Fibroblast of peridontal ligament (primary cell): ENCODE measurements around the gene TRIM66.

Experiments
- DNase-seq: peaks from one replicate; pipeline ENCODE4 v3.0.0-alpha.2; 2010; ENCODE audit errors: extremely low read depth

The TRIM66 gene

DNA sequence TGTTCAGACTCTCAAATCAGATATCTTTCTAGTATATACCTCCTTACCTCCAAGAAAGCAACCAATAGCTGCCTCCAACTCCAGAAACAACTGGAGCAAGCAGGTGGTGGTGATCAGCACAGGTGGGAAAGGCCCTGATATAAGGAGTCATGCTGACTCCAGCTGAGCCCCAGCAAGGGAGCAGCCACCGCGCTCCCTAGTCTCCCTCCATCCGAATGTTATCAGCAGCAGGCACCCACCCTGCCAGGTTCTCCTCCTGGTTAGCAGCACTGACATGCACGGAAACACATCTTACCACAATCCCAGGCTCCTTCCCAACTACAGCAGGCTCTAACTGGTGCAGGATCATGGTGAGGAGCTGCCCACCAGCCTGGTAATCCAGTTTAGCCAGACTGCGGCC, 69.9 kb downstream of the TRIM66 start:
- DNase-seq: no peak

DNA sequence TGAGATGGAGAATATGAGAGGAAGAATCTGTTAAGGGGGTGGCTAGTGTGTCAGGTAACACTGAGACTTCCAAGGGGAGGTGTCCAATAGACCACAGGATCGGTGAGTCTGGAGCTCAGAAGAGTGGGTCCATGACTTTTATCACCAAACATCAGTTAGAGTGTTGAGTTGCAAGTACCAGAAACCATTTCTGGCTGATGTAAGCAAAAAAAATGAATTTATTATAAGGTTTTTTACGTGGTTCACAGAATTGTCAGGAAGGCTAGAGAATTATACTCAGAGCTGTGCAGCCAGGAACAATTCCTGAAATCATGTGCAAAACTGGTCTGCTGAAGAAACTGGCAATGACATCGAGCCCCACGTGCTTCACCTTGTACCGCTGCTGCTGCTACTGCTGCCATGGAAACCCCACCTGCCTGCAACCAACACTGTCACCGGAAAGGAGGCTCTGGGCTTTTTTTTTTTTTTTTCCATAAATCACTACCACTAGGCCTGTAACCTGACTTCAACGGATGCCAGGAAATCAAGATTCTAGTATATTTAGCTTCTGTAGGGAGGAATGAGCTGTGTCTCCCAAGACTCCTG, 71.8 kb downstream of the TRIM66 start:
- no peak for DNase-seq

DNA sequence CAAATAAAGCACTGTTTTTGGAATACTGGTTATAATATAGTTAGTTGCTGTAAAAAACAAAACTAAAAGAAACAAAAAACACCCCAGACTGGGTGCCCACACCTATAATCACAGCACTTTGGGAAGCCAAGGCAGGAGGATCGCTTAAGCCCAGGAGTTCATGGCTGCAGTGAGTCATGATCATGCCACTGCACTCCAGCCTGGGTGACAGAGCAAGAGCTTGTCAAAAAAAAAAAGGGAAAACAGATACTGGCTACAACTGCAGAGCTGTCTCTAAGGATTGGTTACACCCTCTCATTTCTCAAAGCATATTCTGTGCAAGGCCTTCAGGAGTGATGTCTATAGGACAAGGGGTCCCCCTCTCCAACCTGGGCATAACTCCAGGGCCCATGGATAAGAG, 73.8 kb downstream of the TRIM66 start:
- DNase-seq: peak; percentile 45

DNA sequence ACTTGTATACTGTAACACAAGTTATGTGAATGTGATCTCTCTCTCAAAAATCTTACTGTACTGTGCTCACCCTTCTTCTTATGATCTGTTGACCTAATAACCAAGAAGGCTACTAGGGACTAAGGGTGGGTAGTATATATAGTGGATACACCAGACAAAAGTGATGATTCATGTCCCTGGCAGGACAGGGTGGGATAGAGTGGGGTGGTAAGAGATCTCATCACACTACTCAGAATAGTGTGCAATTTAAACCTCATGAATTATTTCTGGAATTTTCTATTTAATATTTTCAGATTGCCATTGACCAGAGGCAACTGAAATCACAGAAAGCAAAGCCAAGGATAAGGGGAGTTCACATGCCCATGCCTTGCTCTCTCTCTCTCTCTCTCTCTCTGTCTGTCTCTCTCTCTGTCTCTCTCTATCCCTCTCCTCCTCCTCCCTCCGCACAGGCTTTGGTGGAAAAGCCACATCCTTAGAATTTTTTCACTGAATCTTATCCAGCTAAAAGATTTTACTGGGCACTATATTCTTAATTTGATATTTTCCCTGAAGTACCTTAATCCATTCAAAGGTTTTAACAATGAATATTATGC, 76.4 kb downstream of the TRIM66 start:
- peak; percentile 21 for DNase-seq

DNA sequence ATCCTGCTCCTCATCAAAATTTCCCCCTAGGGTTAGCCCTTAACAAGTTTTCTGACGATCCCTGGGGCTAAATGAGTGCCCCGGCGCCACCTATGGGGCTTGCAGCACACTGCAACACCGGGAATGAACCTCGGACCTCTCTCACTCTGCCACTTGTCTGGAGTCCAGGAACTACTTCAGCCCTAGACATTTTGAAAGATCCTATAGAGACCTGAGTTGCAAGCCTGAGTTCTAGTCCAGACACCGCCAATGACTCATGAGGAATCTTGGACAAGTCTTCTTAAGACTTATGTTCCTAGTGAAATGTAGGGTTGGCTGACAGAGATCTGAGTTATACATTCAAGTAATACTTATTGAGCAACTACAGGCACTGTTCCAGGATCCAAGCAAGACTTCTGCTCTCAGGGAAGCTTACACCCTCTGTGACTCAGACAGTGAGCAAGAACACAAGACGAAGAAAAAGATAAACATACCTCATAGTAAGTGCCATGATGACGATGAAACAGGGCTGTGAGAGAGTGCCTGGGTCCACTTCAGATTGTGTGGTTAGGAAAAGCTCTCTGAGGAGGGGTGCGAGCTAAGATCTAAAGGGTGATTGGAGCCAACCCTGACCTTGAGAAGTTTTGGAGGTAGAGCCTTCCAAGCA, 78.3 kb downstream of the TRIM66 start:
- DNase-seq: peak; percentile 100

DNA sequence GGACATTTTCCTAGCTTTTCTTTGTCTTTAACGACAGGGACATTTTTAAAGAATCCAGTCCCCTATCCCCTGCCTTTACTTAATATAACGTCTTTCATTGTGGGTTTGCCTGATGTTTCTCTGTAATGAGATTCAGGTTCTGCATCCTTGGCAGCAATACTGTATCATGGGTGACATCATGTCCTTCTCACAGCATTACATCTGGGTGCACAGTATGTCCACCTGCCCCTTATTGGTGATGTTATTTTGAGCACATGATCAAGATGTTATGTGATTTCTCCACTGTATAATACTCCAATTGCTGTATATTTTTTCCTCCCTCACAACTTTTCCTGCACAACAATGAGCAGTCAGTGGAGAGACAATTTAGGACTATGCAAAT, 78.8 kb downstream of the TRIM66 start:
- DNase-seq: no peak

GRCh38 chr11:8601376-8602133, 80.9 kb downstream of the TRIM66 start:
- no peak for DNase-seq

DNA sequence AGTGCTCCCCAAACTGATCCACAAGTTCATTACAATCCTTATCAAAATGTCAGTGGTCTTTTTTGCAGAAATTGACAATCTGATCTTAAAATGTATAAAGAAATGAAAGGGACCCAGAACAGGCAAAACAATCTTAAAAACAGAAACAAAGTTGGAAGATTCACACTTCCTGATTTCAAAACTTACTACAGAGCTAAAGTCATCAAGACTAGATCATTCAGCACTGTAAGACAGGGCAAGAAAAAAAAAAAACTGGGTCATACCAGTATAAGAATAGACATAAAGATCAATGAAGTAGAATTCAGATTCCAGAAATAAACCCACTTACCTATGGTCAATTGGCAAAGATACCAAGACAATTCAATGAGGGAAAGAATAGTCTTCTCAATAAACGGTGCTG, 84.0 kb downstream of the TRIM66 start:
- no peak for DNase-seq

DNA sequence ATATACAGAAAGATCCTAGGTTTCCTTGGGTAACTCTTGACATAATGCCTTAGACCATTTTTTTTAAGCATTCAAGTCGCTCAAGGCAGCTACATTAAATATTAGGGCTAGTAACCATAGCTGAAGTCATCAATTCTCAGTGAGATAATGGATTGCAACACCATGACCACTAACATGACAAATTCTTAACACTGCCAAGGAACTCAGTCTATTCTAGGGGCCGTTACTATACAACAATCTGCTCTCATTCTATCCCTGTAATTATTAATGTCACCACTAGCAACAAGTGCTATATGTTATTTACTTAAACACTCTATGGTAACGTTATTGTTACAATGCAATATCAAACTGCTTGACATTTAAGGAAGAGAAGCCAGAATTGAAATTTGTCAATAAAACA, 85.3 kb downstream of the TRIM66 start:
- DNase-seq: peak; percentile 50

GRCh38 chr11:8596504-8597046, 85.9 kb downstream of the TRIM66 start:
- DNase-seq: no peak

DNA sequence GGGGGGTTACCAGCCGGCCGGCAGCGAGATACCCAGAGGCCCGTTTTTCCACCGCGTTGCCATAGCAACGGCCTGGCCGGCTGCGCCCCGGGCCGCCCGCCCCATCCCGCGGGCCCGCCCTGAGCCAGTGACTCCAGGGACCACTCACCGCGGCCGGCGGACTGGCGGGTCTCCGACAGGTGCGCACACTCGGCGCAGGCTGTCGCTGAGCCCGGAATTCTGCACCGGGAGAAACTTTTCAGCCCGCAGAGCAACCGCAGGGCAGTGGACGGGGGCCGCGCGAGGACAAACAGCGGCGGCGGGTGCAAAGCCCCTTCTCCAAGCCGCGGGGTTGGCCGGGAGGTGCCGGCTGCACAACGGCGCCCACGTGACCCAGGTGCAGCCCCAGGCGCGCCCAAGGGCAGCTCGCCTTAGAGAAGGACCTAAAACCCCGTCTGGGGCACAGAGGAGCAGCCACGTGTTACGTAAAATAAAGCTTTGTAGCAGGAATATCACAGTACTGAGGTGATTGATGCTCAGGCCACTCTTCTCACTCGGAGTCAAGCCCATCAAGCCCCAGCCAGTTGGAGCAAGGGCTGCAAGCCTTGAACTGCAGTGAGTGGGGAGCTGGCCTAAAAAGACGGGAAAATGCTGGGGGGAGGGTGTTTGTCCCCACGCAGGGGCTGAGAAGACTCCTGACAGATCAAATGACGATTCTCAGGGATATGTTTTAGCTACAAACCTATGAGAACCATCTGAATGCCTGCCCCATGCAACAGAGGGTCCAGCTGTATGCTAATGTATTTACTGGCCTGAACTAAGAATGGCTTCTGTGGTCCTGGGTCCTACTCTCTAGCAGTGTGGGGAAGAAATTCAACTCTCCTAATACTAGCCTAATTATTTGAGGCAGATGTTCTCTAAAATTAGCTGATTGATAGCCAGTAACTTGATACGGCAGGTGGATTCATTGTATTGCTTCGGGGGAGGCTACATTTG, 88.2 kb downstream of the TRIM66 start, which contains the start of gene STK33:
TSS of gene STK33 (minus strand) at position 294 of the 975 bp plus-strand sequence. CDS start 119,323 bp downstream, outside the sequence.
- no peak for DNase-seq

GRCh38 chr11:8593455-8593854, 89.0 kb downstream of the TRIM66 start:
- DNase-seq: no peak

DNA sequence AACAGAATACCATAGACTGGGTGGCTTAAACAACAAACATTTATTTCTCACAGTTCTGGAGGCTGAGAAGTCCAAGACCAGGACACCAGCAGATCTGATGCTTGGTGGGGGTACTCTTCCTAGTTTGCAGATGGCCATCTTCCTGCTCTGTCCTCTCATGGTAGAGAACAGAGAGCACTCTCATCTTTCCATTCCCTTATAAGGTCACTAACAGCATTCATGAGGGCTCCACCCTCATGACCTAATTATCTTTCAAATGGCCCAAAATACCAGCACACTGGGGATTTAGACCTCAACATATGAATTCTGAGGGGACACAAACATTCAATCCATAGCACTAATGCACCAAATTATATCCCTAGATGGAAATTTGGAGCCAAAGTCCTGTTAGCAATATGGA, 94.5 kb downstream of the TRIM66 start:
- DNase-seq: no peak

GRCh38 chr11:8586805-8587204, 95.7 kb downstream of the TRIM66 start:
- DNase-seq: no peak

GRCh38 chr11:8586184-8586583, 96.3 kb downstream of the TRIM66 start:
- DNase-seq: no peak

- no peak for DNase-seq
These were observed 98.0 kb downstream of the TRIM66 start for GRCh38 chr11:8584511-8584910.

- peak; percentile 34 for DNase-seq
These were observed 98.4 kb downstream of the TRIM66 start for GRCh38 chr11:8584082-8584481.

DNA sequence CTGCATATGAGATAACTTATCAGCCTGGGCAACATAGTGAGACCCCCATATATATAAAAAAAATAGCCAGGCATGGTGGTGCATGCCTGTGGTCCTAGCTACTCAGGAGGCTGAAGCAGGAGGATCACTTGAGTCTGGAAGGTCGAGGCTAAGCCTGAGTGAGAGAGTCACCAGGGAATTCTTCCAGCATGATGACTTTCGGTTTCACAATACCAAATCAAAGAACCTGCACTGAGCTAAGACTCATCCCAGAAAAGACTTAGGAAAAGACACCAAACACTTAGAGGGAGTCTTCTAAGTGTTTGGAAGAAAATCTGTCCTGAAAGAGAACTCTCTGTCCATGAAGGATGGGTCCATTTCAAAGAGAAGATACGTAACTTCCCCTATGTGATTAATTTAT, 101.2 kb downstream of the TRIM66 start:
- DNase-seq: peak; percentile 22

- peak; percentile 41 for DNase-seq
These were observed 104.5 kb downstream of the TRIM66 start for GRCh38 chr11:8577791-8578581.

DNA sequence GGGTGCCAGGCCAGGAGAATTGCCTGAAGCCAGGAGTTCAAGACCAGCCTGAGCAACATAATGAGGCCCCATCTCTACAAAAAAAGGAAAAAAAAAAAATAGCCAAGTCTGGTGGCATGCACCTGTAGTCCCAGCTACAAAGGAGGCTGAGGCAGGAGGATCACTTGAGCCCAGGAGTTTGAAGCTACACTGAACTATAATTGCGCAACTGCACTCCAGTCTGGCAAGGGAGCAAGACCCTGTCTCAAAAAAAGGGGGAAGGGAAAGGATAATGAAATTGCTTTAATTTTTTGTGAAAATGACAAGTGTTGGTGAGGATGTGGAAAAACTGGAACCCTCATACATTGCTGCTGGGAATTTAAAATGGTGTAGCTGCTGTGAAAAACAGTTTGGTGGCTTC, 107.7 kb downstream of the TRIM66 start:
- no peak for DNase-seq
